Activated CD8-positive, alpha-beta T cell treated with anti-CD3 and anti-CD28 coated beads for 36 hours (primary cell): ENCODE measurements around the gene MED22. TPM values are rescaled to one million over a fixed set of nuclear protein-coding genes. Genes with fewer than 3 reads are reported as not detected.
"Not testable (repeated sequence)": the region's sequence is repeated elsewhere in the genome, so short reads cannot be mapped to it uniquely, and the experiment has no call there.

ENCODE experiments used
- ATAC-seq: fragments of 200-7000 bp; cut with Tn5 transposase; one replicate; pipeline ENCODE4 v1.10.0; 2021; ENCODE audit warnings: mild to moderate bottlenecking, moderate library complexity
- CTCF ChIA-PET: fragments of 350-600 bp; sonication (Branson Sonifier 250); formaldehyde crosslinking; loops from one replicate; lab custom pipeline; 2021; ENCODE audit warnings: antibody characterized with exemption; lab: Charles Lee
- POLR2A ChIA-PET: fragments of 350-600 bp; sonication (Branson Sonifier 250); formaldehyde crosslinking; loops from one replicate; lab custom pipeline; 2021; ENCODE audit warnings: antibody characterized with exemption; lab: Charles Lee
- DNase-seq: peaks from one replicate; pipeline ENCODE4 v3.0.0-alpha.2; 2020
- H3K27ac Mint-ChIP-seq: one replicate; pipeline ENCODE4 v1.8.0; 2021; ENCODE audit warnings: mild to moderate bottlenecking, mixed read lengths
- H3K27me3 Mint-ChIP-seq: one replicate; pipeline ENCODE4 v1.8.0; 2021; ENCODE audit warnings: mixed read lengths
- H3K36me3 Mint-ChIP-seq: one replicate; pipeline ENCODE4 v1.8.0; 2021; ENCODE audit warnings: low read depth, mixed read lengths
- H3K4me1 Mint-ChIP-seq: one replicate; pipeline ENCODE4 v1.8.0; 2021; ENCODE audit warnings: low read depth, mixed read lengths
- H3K4me3 Mint-ChIP-seq: one replicate; pipeline ENCODE4 v1.8.0; 2021; ENCODE audit warnings: mild to moderate bottlenecking, moderate library complexity, mixed read lengths
- H3K9me3 Mint-ChIP-seq: one replicate; pipeline ENCODE4 v1.8.0; 2021; ENCODE audit warnings: mixed read lengths
- CTCF ChIP-seq: fragments of 200-600 bp; IDR thresholded peaks from one replicate; pipeline ENCODE4 v1.8.0; 2022; ENCODE audit warnings: antibody characterized with exemption, mild to moderate bottlenecking
- intact Hi-C: fragments of 100-400 bp; cut with micrococcal nuclease; formaldehyde crosslinking; loops from one replicate; pipeline ENCODE4 v1.10.0; 2022
- total RNA-seq, 2 experiments: library from RNA; stranded (reverse); gene quantifications; one replicate each; pipeline ENCODE4 v1.2.3, GENCODE V29; 2021

Gene MED22
- total RNA-seq, 2 experiments from 2014 or later: 23.4 to 29.0 TPM

- no peaks in the 10 kb centered on the region for H3K4me1 Mint-ChIP-seq
- H3K4me3 Mint-ChIP-seq: no peak overlapping the region
- intact Hi-C loops: no loop called here
- ChIA-PET CTCF (no interaction called here), POLR2A (no interaction called here)
- H3K9me3 Mint-ChIP-seq: no peaks in the 10 kb centered on the region
- H3K27me3 Mint-ChIP-seq: no peaks in the 10 kb centered on the region
- DNase-seq: no peak
- TF ChIP-seq CTCF: no peak
- ATAC-seq: no peak
- H3K36me3 Mint-ChIP-seq: no peaks in the 10 kb centered on the region
- H3K27ac Mint-ChIP-seq: no peak overlapping the region
These were observed 25.2 kb downstream of the MED22 start for GRCh38 chr9:133322701-133323100.

GRCh38 chr9:133321411-133321935 is 26.5 kb downstream of the MED22 start:
- H3K27me3 Mint-ChIP-seq: no peaks in the 10 kb centered on the region
- H3K27ac Mint-ChIP-seq: no peak overlapping the region
- no peak overlapping the region for H3K4me3 Mint-ChIP-seq
- intact Hi-C loops: no loop called here
- H3K4me1 Mint-ChIP-seq: no peaks in the 10 kb centered on the region
- TF ChIP-seq CTCF: no peak
- DNase-seq: no peak
- ATAC-seq: no peak
- ChIA-PET POLR2A (no interaction called here), CTCF (interaction anchor here (1.3 kb wide), 1 partner anchor 9 kb away, joined by 3 read pairs; no protein-coding TSS in a partner anchor)
- H3K9me3 Mint-ChIP-seq: no peaks in the 10 kb centered on the region
- no peaks in the 10 kb centered on the region for H3K36me3 Mint-ChIP-seq

GRCh38 chr9:133320421-133320881 is 27.5 kb downstream of the MED22 start:
- no peak for TF ChIP-seq CTCF
- no peak for DNase-seq
- CTCF ChIA-PET: interaction anchor here (1.3 kb wide), 1 partner anchor 10 kb away, joined by 3 read pairs; no protein-coding TSS in a partner anchor
- no peak overlapping the region for H3K4me3 Mint-ChIP-seq
- intact Hi-C loops: no loop called here
- H3K27me3 Mint-ChIP-seq: no peaks in the 10 kb centered on the region
- H3K27ac Mint-ChIP-seq: no peak overlapping the region
- POLR2A ChIA-PET: interaction anchor here (0.7 kb wide), 1 partner anchor 198 kb away, joined by 3 read pairs; no protein-coding TSS in a partner anchor
- no peaks in the 10 kb centered on the region for H3K9me3 Mint-ChIP-seq
- H3K4me1 Mint-ChIP-seq: no peaks in the 10 kb centered on the region
- ATAC-seq: no peak
- H3K36me3 Mint-ChIP-seq: no peaks in the 10 kb centered on the region

- H3K27me3 Mint-ChIP-seq, ATAC-seq, H3K36me3 Mint-ChIP-seq, DNase-seq, H3K9me3 Mint-ChIP-seq, POLR2A ChIA-PET, H3K4me1 Mint-ChIP-seq, H3K27ac Mint-ChIP-seq, H3K4me3 Mint-ChIP-seq, CTCF ChIA-PET, intact Hi-C loops: not testable (repeated sequence)
These were observed 30.4 kb downstream of the MED22 start for GRCh38 chr9:133317551-133317950.

GRCh38 chr9:133315997-133316396 is 31.9 kb downstream of the MED22 start:
- POLR2A ChIA-PET: no interaction called here
- H3K4me3 Mint-ChIP-seq: no peak overlapping the region
- no peaks in the 10 kb centered on the region for H3K27me3 Mint-ChIP-seq
- H3K4me1 Mint-ChIP-seq: no peaks in the 10 kb centered on the region
- CTCF ChIA-PET: no interaction called here
- no peaks in the 10 kb centered on the region for H3K9me3 Mint-ChIP-seq
- no peak for ATAC-seq
- H3K36me3 Mint-ChIP-seq: no peaks in the 10 kb centered on the region
- intact Hi-C loops: no loop called here
- no peak overlapping the region for H3K27ac Mint-ChIP-seq
- no peak for DNase-seq
- no peak for TF ChIP-seq CTCF
